MCF 10A (cell line): Measurements from ENCODE around the gene MYMK. TPM values are rescaled to one million over a fixed set of nuclear protein-coding genes. Genes with fewer than 3 reads are reported as not detected.

Source experiments
- BruUV-seq: library from RNA; stranded (reverse); fragments of 400-500 nt; replicated peaks from 2 replicates; lab custom pipeline; 2021; lab: Mats Ljungman, UMichigan
- CTCF ChIA-PET: fragments of 300-600 bp; sonication (Branson Sonifier 250); formaldehyde crosslinking; extraction: SDS; loops from one replicate; lab custom pipeline; 2021; ENCODE audit warnings: antibody characterized with exemption, inconsistent platforms; lab: Yijun Ruan, JAX
- POLR2A ChIA-PET: fragments of 300-600, 350-650 bp; sonication (Branson Sonifier 250); formaldehyde crosslinking; extraction: SDS; loops from one replicate; lab custom pipeline; 2020; ENCODE audit warnings: antibody characterized with exemption, inconsistent platforms; lab: Yijun Ruan, JAX
- DNase-seq: peaks from one replicate; pipeline ENCODE4 v3.0.0-alpha.2; 2018; ENCODE audit not compliant: unreplicated experiment
- H3K27ac Mint-ChIP-seq: one replicate; pipeline ENCODE4 v1.8.0; 2022; ENCODE audit warnings: mild to moderate bottlenecking, low read depth, mixed read lengths; ENCODE audit not compliant: unreplicated experiment
- H3K27me3 Mint-ChIP-seq: one replicate; pipeline ENCODE4 v1.8.0; 2022; ENCODE audit warnings: mixed read lengths; ENCODE audit not compliant: insufficient read depth, unreplicated experiment
- H3K36me3 Mint-ChIP-seq: one replicate; pipeline ENCODE4 v1.8.0; 2022; ENCODE audit warnings: mild to moderate bottlenecking, moderate library complexity, mixed read lengths; ENCODE audit not compliant: insufficient read depth, unreplicated experiment
- H3K4me1 Mint-ChIP-seq: one replicate; pipeline ENCODE4 v1.8.0; 2022; ENCODE audit warnings: mixed read lengths; ENCODE audit not compliant: insufficient read depth, unreplicated experiment
- H3K4me3 Mint-ChIP-seq: one replicate; pipeline ENCODE4 v1.8.0; 2022; ENCODE audit warnings: mild to moderate bottlenecking, moderate library complexity, mixed read lengths; ENCODE audit not compliant: unreplicated experiment
- H3K9me3 Mint-ChIP-seq: one replicate; pipeline ENCODE4 v1.8.0; 2022; ENCODE audit warnings: mixed read lengths; ENCODE audit not compliant: unreplicated experiment
- CTCF ChIP-seq: fragments of 200-600 bp; IDR thresholded peaks from one replicate; pipeline ENCODE4 v1.8.0; 2022; ENCODE audit warnings: antibody characterized with exemption, mild to moderate bottlenecking; ENCODE audit not compliant: unreplicated experiment
- intact Hi-C: fragments of 100-400 bp; cut with micrococcal nuclease; formaldehyde crosslinking; loops from 2 replicates; pipeline ENCODE4 v1.14.1; 2022
- total RNA-seq: library from RNA; stranded (reverse); gene quantifications from 2 replicates; pipeline ENCODE4 v1.2.3, GENCODE V29; 2022

MYMK gene
- total RNA-seq, 1 experiment from 2014 or later: not detected

GRCh38 chr9:133492061-133493021 is 32.4 kb downstream of the MYMK start:
- CTCF ChIA-PET: interaction anchor here (0.6 kb wide), 1 partner anchor 40 kb away, joined by 5 read pairs; no protein-coding TSS in a partner anchor
- no peak overlapping the region for H3K4me3 Mint-ChIP-seq
- H3K9me3 Mint-ChIP-seq: no peaks in the 10 kb centered on the region
- no peak for DNase-seq
- BruUV-seq: no TSS peak
- intact Hi-C loops: no loop called here
- POLR2A ChIA-PET: no interaction called here
- H3K27me3 Mint-ChIP-seq: peaks cover 21% of the 10 kb centered on the region
- TF ChIP-seq CTCF: no peak
- no peaks in the 10 kb centered on the region for H3K4me1 Mint-ChIP-seq
- no peak overlapping the region for H3K27ac Mint-ChIP-seq
- H3K36me3 Mint-ChIP-seq: no peaks in the 10 kb centered on the region

DNA sequence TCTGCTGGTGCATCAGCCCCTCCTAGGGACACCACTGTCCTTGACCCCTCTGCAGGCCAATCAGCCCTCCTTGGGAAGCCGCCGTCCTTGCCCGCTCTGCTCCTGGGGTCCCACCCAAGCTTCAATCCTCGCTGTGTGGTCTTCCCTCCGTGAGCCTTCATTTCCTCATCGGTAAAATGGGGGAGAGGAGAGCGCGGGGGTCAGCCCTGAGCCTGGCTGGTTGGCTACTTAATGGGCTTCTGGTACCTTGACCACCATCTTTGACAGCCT is 33.2 kb downstream of the MYMK start:
- no peaks in the 10 kb centered on the region for H3K4me1 Mint-ChIP-seq
- ChIA-PET POLR2A (no interaction called here), CTCF (interaction anchor here (0.6 kb wide), 1 partner anchor 41 kb away, joined by 5 read pairs; no protein-coding TSS in a partner anchor)
- TF ChIP-seq CTCF: no peak
- peaks cover 21% of the 10 kb centered on the region for H3K27me3 Mint-ChIP-seq
- no peak for DNase-seq
- no peak overlapping the region for H3K4me3 Mint-ChIP-seq
- intact Hi-C loops: no loop called here
- no TSS peak for BruUV-seq
- no peaks in the 10 kb centered on the region for H3K9me3 Mint-ChIP-seq
- H3K27ac Mint-ChIP-seq: no peak overlapping the region
- H3K36me3 Mint-ChIP-seq: no peaks in the 10 kb centered on the region

DNA sequence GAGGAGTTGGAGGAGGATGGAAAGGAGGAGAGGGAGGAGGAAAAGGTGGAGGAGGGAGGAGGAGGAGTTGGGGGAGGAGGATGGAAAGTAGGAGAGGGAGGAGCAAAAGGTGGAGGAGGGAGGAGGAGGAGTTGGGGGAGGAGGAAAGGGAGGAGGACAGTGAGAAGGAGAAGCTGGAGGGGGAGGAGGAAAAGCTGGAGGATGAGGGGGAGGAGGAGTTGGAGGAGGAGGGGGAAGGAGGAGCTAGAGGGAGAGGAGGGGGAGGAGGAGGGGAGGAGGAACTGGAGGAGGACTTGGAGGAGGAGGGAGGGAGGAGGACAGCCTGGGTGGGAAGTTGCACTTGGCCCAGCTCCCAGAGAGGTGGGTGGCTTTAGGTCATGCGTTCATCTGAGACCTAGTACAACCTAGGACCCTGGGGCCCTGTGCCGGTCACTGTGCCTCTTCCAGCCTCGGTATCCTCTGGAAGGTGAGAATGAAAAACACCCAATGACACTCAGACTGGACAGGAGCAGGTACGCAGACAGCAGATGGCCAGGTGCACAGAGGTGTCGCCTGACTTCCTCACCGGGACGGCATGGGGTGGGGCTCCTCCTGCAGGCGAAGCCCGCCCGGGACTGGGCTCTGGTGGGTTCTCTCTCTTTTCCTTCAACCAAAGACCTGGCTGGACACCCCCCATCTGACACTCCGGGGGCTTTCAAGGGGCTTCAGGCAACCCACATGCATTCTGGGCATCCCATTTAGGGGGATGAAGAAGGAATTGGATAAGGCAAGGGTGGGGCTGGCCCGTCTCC is 33.7 kb downstream of the MYMK start:
- H3K4me3 Mint-ChIP-seq: no peak overlapping the region
- no peaks in the 10 kb centered on the region for H3K4me1 Mint-ChIP-seq
- TF ChIP-seq CTCF: no peak
- ChIA-PET CTCF (interaction anchor here (0.5 to 0.6 kb wide), 3 partner anchors 8 to 1322 kb away, joined by 3 to 5 read pairs (median 4); no protein-coding TSS in a partner anchor), POLR2A (no interaction called here)
- no peak overlapping the region for H3K27ac Mint-ChIP-seq
- intact Hi-C loops: no loop called here
- no peaks in the 10 kb centered on the region for H3K9me3 Mint-ChIP-seq
- peaks cover 21% of the 10 kb centered on the region for H3K27me3 Mint-ChIP-seq
- no TSS peak for BruUV-seq
- DNase-seq: no peak
- H3K36me3 Mint-ChIP-seq: no peaks in the 10 kb centered on the region

- CTCF ChIA-PET: interaction anchor here (0.6 kb wide), 1 partner anchor 9 kb away, joined by 3 read pairs; no protein-coding TSS in a partner anchor
- intact Hi-C loops: no loop called here
- peaks cover 21% of the 10 kb centered on the region for H3K27me3 Mint-ChIP-seq
- H3K4me1 Mint-ChIP-seq: no peaks in the 10 kb centered on the region
- no peaks in the 10 kb centered on the region for H3K9me3 Mint-ChIP-seq
- H3K36me3 Mint-ChIP-seq: no peaks in the 10 kb centered on the region
- no peak overlapping the region for H3K4me3 Mint-ChIP-seq
- POLR2A ChIA-PET: no interaction called here
- no peak for TF ChIP-seq CTCF
- no TSS peak for BruUV-seq
- H3K27ac Mint-ChIP-seq: no peak overlapping the region
- DNase-seq: no peak
These were observed 34.5 kb downstream of the MYMK start for GRCh38 chr9:133490201-133490681.
